Activated gamma-delta T cell treated with Interleukin-2 at 50 U/mL for 16 hours (primary cell): ENCODE data around the gene EVA1A.

Experiments
- DNase-seq: peaks from one replicate; pipeline ENCODE4 v3.0.0-alpha.2; 2020

Gene EVA1A

GRCh38 chr2:75562513-75562864 is 1.8 kb upstream of the EVA1A start:
- DNase-seq = no peak

- DNase-seq = no peak
Measured at GRCh38 chr2:75561566-75562512, 1.1 kb upstream of the EVA1A start.

- DNase-seq = no peak
Measured at GRCh38 chr2:75560022-75560767, 544 bp downstream of the EVA1A start.

GRCh38 chr2:75559680-75560021 is 1.1 kb downstream of the EVA1A start:
- no peak for DNase-seq

- no peak for DNase-seq
Measured at GRCh38 chr2:75558786-75559679, 1.7 kb downstream of the EVA1A start.

- DNase-seq = no peak
Measured at GRCh38 chr2:75558136-75558535, 2.6 kb downstream of the EVA1A start.

- DNase-seq = no peak
Measured at GRCh38 chr2:75557474-75558133, 3.1 kb downstream of the EVA1A start.

DNA sequence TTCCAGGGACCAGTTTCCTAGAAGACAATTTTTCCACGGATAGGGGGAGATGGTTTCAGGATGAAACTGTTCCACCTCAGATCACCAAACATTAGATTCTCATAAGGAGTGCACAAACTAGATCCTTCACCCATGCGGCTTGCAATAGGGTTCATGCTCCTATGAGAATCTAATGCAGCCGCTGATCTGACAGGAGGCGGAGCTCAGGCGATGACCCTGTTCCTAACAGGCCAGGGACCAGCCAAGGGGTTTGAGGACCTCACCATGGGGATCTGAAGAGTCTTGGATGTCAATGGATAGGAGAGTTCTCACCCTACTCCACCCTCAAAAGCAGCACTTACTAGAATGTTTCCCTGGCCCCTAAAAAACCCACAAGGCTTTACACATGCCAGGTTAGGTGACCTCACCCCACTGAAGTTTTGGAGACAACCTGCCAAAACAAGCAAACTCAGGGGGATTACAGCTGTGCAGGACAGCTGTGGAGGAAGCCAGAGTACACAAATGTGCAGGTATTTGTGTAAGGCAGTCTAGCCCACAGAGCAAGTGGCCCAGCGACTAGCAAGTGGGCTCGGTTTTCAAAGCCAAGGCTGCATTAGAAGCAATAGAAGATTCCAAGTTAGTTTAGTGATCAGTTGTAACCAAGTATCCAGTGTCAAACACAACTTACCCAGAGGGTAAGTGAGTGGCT is 3.9 kb downstream of the EVA1A start:
- DNase-seq = no peak

DNA sequence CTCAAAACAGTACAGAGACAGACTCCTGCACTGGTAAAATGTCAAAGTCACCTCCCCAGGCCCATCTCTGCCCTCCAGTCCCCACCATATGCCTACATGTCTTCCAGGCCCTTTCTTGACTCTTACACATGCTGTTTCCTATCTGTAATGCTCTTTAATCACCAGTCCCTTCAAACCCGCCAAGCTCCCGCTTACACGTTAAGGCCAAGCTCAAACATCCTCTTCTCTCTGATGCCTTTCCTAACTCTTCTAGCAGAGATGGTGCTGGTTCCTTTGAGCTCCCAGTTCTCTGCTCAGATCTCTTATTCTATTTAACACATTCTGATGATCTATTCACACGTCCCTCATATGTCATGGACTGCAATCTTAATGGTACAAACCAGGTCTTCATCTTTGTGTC is 5.0 kb downstream of the EVA1A start:
- no peak for DNase-seq

DNA sequence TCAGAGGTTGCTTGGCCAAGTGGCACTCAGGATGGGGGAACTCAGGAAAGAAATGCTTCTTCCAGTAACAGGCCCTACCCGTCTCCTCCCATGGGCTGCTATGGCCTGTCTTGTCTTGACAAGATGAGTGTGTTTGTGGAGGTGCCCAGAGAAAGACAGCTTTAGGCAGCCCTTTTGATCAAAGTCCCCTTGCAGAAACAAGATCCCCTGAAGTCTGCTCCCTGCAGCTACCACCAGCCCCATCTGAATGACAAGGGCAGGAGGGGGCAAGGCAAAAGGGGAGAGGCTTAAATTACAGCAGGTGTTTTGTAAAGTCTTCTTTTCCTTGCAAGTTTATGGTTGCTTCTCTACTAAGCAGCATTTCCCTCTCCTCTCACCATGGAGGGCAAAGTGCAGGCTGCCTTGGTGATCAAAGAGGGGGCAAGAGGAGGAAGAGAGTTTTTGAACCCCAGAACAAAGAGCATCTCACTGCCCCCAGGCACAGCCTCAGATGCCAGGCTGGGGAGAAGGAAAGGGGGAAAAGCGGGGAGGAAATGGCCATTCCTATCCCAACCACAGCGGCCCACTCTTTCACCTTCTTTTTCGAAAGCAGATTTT is 6.7 kb downstream of the EVA1A start:
- no peak for DNase-seq

DNA sequence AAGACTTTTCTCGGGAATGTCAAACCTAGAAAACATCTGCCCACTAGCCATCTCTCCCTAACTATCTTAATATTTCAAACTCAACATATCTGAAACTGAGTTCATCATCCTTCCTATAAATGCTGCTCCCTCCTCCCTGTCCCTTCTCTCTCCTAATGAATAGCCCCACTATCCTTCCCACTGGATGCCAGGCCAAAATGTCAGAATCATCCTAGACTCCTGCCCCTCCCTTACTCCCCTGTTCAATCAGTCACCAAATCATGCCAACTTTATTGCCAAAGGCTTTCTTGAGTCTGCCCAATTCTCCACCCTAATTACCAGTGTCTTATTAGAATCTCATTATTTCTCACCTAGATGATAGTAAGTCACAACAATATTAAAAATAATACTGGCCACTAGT is 8.5 kb downstream of the EVA1A start:
- no peak for DNase-seq

DNA sequence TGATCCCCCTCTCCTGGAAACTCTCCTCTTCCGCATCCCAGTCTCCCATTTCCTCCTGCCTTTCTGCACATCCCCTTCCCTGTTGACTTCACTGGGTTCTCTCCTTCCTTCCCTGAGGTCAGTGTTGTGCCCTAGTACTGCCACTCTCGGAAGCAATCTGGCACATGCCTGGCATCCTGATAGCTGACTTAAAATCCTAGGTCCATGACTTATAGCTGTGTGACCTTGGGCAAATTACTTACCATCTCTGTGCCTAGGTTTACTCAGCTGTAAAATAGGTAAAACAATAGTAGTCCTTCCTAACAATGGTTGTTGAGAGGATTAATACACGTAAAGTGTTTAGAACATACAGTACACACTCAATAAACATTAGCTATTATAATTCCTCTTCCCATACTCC is 9.3 kb downstream of the EVA1A start:
- DNase-seq = no peak

DNA sequence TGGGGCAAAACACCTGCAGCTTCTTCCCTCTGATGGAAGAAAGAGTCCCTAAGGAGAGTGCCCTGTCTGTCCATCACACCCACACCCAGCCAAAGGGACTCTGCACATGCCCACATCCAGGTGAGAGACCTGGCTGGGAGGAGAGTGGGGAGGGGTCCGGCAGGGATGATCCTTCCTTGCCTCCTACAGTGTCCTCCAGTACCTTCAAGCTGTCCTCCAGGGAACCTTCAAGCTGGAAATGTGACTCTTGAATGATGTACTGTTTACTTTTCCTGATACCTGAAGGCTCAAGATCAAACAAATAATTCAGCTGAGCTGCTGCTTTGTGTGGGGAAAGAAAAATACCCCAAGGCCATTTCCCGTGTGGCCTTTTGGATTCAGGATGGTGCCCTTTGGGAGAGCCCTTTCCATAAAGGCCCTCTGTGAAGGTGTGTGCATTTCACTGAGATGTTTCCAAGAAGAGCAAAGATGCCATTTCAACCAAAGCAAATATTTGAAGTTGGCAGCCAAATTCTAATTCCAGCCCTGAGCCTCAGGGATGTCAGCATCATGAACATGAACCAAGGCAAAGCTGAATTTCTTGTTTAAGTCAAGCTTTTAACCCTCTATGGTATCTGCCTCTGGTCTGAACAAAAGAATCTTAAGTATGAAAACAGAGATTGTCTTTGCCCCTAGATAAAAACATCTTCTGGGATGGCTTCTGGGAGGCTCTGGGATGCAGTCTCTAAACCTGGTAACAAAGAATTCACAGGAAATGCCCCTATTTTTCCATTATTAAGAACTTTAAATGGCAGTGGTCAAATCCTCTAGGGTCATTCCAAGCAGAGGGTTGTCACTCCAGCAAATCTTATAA is 11.1 kb downstream of the EVA1A start:
- DNase-seq = no peak

- DNase-seq = no peak
Measured at GRCh38 chr2:75548036-75548573, 12.6 kb downstream of the EVA1A start.

- no peak for DNase-seq
Measured at GRCh38 chr2:75547345-75548035, 13.2 kb downstream of the EVA1A start.

DNA sequence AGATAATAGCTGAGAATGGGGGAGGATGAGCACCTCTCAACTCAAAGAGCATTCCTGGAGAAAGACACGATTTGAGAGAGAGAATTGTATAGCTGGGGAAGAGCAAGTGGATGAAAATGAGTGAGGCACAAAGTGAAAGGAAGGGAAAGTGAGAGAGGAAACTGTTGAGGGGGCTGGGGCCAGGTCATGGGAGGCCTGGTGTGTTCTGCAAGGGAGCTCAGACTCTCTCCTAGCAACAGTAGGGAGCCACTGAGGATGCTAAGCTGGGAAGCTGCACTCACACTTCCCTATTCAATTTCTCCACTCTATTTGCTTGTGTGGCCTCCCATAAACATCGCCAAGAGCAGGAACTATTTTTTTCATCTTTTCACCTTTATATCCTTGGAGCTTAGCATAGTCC is 14.8 kb downstream of the EVA1A start:
- DNase-seq = no peak

- no peak for DNase-seq
Measured at GRCh38 chr2:75545387-75545786, 15.4 kb downstream of the EVA1A start.

GRCh38 chr2:75543446-75543845 is 17.3 kb downstream of the EVA1A start:
- DNase-seq = no peak

- DNase-seq = no peak
Measured at GRCh38 chr2:75541430-75541829, 19.3 kb downstream of the EVA1A start.

DNA sequence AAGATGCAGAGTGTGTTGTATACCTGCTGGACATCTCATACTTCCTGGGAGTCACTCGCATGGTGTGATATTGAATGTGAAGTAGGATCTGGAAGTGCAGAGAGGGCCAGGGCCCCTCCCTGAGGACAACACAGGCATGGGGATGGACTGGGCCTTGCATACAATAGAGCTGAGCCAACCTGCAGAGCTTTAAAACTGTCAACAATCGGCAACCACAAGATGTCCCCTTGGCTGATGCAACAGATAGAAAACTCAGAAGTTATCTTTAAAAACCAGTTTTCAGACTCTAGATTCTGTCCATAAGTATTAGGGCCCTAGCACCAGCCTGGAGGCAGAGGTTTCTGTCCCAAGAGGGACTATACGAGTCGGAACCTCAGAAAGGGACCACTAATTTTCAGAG is 19.7 kb downstream of the EVA1A start:
- DNase-seq = no peak
